HG02623 (cell line): ENCODE measurements around the gene GUCD1.

Experiments used
- ATAC-seq: cut with Tn5 transposase; IDR thresholded peaks from one replicate; pipeline ENCODE4 v1.9.1; 2021; ENCODE audit warnings: moderate library complexity; ENCODE audit not compliant: unreplicated experiment

The GUCD1 gene

GRCh38 chr22:24590596-24591173 lies 35.7 kb upstream of the GUCD1 start:
- ATAC-seq, result no peak

- ATAC-seq, result no peak
Observed at GRCh38 chr22:24589518-24590030, 34.6 kb upstream of the GUCD1 start.

- ATAC-seq, result no peak
Observed at GRCh38 chr22:24588757-24589481, 34.0 kb upstream of the GUCD1 start.

- ATAC-seq, result no peak
Observed at GRCh38 chr22:24588381-24588756, 33.4 kb upstream of the GUCD1 start.

GRCh38 chr22:24587948-24588347 lies 33.0 kb upstream of the GUCD1 start:
- ATAC-seq, result no peak

- no peak for ATAC-seq
Observed at GRCh38 chr22:24587251-24587650, 32.3 kb upstream of the GUCD1 start.

- ATAC-seq, result no peak
Observed at GRCh38 chr22:24585927-24586546, 31.1 kb upstream of the GUCD1 start.

GRCh38 chr22:24585461-24585860 lies 30.5 kb upstream of the GUCD1 start:
- ATAC-seq, result no peak

GRCh38 chr22:24584871-24585411 lies 30.0 kb upstream of the GUCD1 start:
- ATAC-seq, result no peak

GRCh38 chr22:24584166-24584790 lies 29.3 kb upstream of the GUCD1 start:
- no peak for ATAC-seq

GRCh38 chr22:24583221-24584165 lies 28.6 kb upstream of the GUCD1 start:
- no peak for ATAC-seq

GRCh38 chr22:24582056-24582814 lies 27.3 kb upstream of the GUCD1 start:
- ATAC-seq, result no peak

- ATAC-seq, result no peak
Observed at GRCh38 chr22:24580276-24580675, 25.3 kb upstream of the GUCD1 start.

- ATAC-seq, result no peak
Observed at GRCh38 chr22:24579258-24579601, 24.3 kb upstream of the GUCD1 start.

GRCh38 chr22:24578355-24579257 lies 23.7 kb upstream of the GUCD1 start:
- no peak for ATAC-seq

GRCh38 chr22:24576778-24577177 lies 21.8 kb upstream of the GUCD1 start:
- no peak for ATAC-seq

GRCh38 chr22:24571266-24571665 lies 16.3 kb upstream of the GUCD1 start:
- ATAC-seq, result no peak

GRCh38 chr22:24567668-24568067 lies 12.7 kb upstream of the GUCD1 start:
- ATAC-seq, result no peak
